Measurements from ENCODE around the gene TTC31. TPM values are rescaled to one million over a fixed set of nuclear protein-coding genes. Genes with fewer than 3 reads are reported as not detected.
A peak's percentile ranks its signal among the peaks of the same experiment; 100 is the strongest.

Gene TTC31
- total RNA-seq, 2 experiments from 2014 or later, result 38.3 to 40.0 TPM

DNA sequence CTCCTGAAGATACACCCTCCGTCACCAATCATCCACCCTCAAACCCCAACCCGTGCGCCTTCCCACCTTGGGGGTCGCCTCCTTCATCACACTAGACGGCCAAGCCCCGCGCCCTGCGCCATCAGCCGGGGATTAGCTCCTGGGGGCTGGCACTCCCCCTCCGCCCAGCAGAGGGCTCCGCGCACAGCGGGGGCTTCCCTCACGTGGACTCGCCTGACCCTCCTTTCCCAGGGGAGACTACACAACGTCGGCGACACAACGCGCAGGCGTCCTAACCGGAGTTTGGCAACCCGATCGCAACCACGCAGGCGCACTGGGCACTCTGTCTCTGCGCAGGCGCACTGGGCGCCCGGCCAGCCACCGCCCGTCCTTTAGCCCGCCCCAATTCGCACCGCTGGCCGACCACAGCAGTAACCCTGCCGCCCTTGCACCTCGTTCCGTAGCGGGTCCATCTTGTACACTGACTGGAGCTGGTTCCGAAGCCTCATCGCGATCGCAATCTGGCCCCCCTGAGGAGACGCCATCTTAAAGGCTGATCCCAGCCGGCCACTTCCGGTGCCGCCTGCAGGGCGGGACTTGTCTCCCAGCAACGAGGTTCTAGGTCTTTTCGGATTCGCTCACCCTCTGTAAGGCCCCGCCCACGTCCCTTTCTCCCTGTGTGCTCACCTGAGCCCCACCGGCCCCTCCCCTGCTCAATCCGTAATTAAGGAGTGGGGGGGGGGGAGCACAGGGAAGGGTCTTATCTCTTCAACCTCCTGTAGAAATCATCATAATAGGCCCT lies 24.5 kb downstream of the TTC31 start, which contains the start of gene PCGF1:
PCGF1 (minus strand) TSS at position 551 of the 781 bp plus-strand sequence; CDS start at position 524, 27 bp downstream.
- ChIA-PET CTCF (interaction anchor here (0.7 to 5.1 kb wide), 11 partner anchors 9 to 80 kb away, joined by 3 to 43 read pairs (median 4); partner anchors contain the start of genes AUP1 and HTRA2), POLR2A (interaction anchor here (0.9 to 3.3 kb wide), 7 partner anchors 8 to 82 kb away, joined by 3 to 17 read pairs (median 4); partner anchors contain the start of genes AUP1, HTRA2, TLX2 and WBP1)
- Mint-ChIP-seq H3K4me1 (ENCODE audit: low read depth) (peaks cover 55% of the 10 kb centered on the region), H3K9me3 (ENCODE audit: insufficient read depth) (no peaks in the 10 kb centered on the region), H3K4me3 (peak within 1 kb of the TSS; percentile 100), H3K27me3 (ENCODE audit: low read depth) (peaks cover 35% of the 10 kb centered on the region), H3K27ac (peak within 1 kb of the TSS; percentile 100), H3K36me3 (ENCODE audit: low read depth) (peaks cover 41% of the 10 kb centered on the region)
- ATAC-seq, result peak; percentile 90
- peak; percentile 99 for DNase-seq

DNA sequence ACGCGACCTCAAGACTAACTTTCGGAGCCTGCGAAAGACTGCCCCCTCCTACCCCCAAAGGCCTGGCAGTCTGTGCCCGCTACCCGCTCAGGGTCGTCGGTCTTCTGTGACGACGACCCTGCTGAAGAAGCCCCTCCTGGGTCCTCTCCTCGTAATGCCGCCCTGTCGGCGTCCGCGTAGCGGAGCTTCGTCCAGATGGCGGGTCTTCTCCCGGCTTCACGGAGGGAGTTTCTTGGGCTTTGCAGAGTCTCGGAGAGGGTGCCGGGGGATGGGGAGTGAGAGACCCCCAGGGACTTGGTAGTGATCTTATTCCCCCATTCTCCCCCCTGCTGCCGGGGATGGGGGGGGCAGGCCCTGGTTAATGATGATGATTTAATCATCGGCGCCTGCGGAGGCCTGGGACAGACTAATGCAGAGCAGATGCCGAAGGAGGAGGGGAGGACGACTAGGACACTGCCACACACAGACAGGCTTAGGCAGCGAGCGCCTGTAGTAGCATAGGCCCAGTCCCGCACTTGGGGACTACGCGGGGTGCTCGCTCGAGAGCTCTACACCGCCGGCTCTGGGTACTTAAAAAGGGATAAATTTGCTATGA lies 25.1 kb downstream of the TTC31 start:
- DNase-seq (no peak), ATAC-seq (no peak)
- ChIA-PET CTCF (interaction anchor here (0.8 to 5.1 kb wide), 9 partner anchors 9 to 79 kb away, joined by 3 to 43 read pairs (median 5); partner anchors contain the start of genes AUP1 and HTRA2), POLR2A (interaction anchor here (1.1 to 3.3 kb wide), 4 partner anchors 18 to 77 kb away, joined by 3 to 17 read pairs (median 4); partner anchors contain the start of genes AUP1, DQX1 and HTRA2)
- H3K36me3 Mint-ChIP-seq (ENCODE audit: low read depth), result peaks cover 38% of the 10 kb centered on the region
- H3K27ac Mint-ChIP-seq, result peak overlapping the region; percentile 100
- peak overlapping the region; percentile 100 for H3K4me3 Mint-ChIP-seq
- H3K4me1 Mint-ChIP-seq (ENCODE audit: low read depth), result peaks cover 52% of the 10 kb centered on the region
- peaks cover 36% of the 10 kb centered on the region for H3K27me3 Mint-ChIP-seq (ENCODE audit: low read depth)
- H3K9me3 Mint-ChIP-seq (ENCODE audit: insufficient read depth), result no peaks in the 10 kb centered on the region

DNA sequence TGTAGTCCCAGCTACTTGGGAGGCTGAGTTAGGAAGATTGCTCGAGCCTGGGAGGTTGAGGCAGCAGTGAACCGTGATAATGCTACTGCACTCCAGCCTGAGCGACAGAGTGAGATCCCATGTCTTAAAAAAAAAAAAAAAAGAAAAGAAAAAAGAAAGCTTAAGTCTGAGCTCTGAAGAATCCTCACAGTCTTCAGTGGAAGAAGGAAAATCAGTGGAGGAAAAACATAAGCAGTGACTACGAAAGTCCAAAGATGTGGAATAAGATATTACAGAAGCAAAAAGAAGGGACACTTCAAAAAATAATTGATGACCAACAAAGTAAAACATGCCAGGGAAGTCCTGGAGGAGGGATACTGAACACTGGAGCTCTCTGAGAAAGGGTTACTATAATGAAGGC lies 27.4 kb downstream of the TTC31 start:
- peaks cover 23% of the 10 kb centered on the region for H3K36me3 Mint-ChIP-seq (ENCODE audit: low read depth)
- DNase-seq (no peak), ATAC-seq (no peak)
- H3K4me3 Mint-ChIP-seq, result no peak overlapping the region
- ChIA-PET CTCF (interaction anchor here (1.2 to 5.1 kb wide), 5 partner anchors 12 to 77 kb away, joined by 4 to 43 read pairs (median 4); partner anchors contain the start of genes AUP1, CCDC142, HTRA2 and TTC31), POLR2A (interaction anchor here (1.2 to 1.5 kb wide), 4 partner anchors 9 to 29 kb away, joined by 3 to 6 read pairs (median 4); partner anchors contain the start of genes AUP1, HTRA2 and LBX2)
- H3K4me1 Mint-ChIP-seq (ENCODE audit: low read depth), result peaks cover 43% of the 10 kb centered on the region
- peaks cover 48% of the 10 kb centered on the region for H3K27me3 Mint-ChIP-seq (ENCODE audit: low read depth)
- no peak overlapping the region for H3K27ac Mint-ChIP-seq
- H3K9me3 Mint-ChIP-seq (ENCODE audit: insufficient read depth), result no peaks in the 10 kb centered on the region

DNA sequence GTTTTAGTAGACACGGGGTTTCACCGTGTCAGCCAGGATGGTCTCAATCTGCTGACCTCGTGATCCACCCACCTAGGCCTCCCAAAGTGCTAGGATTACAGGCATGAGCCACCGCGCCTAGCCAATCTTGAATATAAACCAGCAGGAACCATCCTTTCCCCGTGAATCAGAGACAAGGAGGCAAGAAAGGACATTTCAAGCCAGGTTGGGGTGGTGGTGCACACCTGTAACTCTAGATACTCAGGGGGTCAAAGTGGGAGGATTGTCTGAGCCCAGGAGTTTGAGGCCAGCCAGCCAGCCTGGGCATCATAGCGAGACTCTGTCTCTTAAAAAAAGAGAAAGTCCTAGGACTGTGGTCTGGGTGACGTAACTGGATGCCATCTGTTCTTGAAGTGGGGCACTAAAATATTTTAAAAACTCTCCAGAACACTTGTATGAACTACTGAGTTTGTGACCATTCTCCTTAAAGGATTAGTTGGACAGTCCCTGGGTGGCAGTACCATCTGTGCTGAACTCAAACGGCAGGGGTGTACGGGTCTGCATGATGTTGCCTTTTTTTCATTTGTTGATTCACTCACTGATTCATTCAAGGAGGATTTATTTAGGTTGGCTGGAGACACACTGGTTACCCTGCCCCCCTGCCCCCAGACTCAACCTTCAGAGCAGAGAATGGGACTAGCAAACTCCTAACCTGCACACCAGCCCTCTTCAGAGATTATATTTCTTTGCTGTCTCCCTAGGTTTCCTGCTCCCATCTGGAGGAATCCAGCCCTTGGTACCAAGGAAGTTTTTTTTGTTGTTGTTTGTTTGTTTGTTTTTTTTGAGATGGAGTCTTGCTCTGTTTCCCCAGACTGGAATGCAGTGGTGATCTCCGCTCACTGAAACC lies 28.5 kb downstream of the TTC31 start:
- H3K4me3 Mint-ChIP-seq, result no peak overlapping the region
- ATAC-seq (no peak), DNase-seq (no peak)
- H3K9me3 Mint-ChIP-seq (ENCODE audit: insufficient read depth), result no peaks in the 10 kb centered on the region
- peaks cover 40% of the 10 kb centered on the region for H3K4me1 Mint-ChIP-seq (ENCODE audit: low read depth)
- H3K36me3 Mint-ChIP-seq (ENCODE audit: low read depth), result peaks cover 17% of the 10 kb centered on the region
- CTCF ChIA-PET, result interaction anchor here (1.2 to 5.1 kb wide), 4 partner anchors 11 to 77 kb away, joined by 4 to 43 read pairs (median 4); no protein-coding TSS in a partner anchor
- POLR2A ChIA-PET, result interaction anchor here (1.5 kb wide), 1 partner anchor 18 kb away, joined by 6 read pairs; the partner anchor contains the start of genes AUP1 and HTRA2
- H3K27ac Mint-ChIP-seq, result no peak overlapping the region
- H3K27me3 Mint-ChIP-seq (ENCODE audit: low read depth), result peaks cover 55% of the 10 kb centered on the region

DNA sequence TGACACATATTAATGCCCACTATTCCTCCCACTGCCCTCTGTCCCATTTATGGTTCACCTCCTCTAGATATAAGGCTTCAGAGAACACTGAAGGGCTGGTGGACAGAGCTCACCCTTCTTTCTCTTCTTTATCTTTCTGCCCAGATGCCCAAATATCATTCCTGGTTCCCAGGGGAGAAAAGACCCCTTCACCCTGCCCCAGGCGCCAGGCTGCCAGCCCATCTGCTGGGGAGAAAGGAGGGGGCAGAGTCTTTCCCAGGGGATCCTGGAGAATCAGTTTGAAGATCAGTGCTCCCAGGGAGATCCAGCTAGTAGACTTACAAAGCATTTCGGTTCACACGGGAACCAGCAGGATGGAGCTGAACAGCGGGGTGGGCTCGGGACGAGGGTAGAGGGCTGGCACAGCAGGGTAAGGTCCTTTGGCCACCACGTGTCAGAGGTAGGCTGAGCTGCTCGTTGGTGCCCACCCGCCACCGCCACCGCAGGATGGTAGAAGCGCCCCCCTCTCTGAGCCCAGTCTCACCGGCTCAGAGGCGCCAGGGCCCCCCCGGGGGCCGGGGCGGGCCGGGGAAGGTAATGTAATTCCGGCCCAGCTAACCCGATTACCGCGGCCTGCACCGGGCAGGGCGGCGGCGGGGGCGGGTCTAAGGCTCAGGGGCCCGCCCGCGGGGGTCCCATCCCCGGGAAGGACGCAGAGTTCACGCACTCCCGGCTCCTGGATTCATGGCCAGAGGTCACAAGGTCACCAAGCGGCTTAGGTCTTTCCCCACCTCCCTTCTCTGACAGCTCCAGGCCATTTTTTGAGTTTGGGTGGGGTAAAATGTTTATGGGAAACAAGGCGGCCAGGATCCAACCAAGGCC lies 30.1 kb downstream of the TTC31 start:
- ChIA-PET POLR2A (interaction anchor here (1.0 to 1.7 kb wide), 2 partner anchors 17 to 32 kb away, joined by 4 read pairs; partner anchors contain the start of genes AUP1 and HTRA2), CTCF (interaction anchor here (0.7 to 1.7 kb wide), 4 partner anchors 10 to 75 kb away, joined by 3 to 5 read pairs (median 4); no protein-coding TSS in a partner anchor)
- no peak overlapping the region for H3K27ac Mint-ChIP-seq
- no peak overlapping the region for H3K4me3 Mint-ChIP-seq
- peaks cover 69% of the 10 kb centered on the region for H3K27me3 Mint-ChIP-seq (ENCODE audit: low read depth)
- H3K9me3 Mint-ChIP-seq (ENCODE audit: insufficient read depth), result no peaks in the 10 kb centered on the region
- H3K36me3 Mint-ChIP-seq (ENCODE audit: low read depth), result peaks cover 6% of the 10 kb centered on the region
- H3K4me1 Mint-ChIP-seq (ENCODE audit: low read depth), result peaks cover 35% of the 10 kb centered on the region
- DNase-seq, result no peak
- no peak for ATAC-seq

DNA sequence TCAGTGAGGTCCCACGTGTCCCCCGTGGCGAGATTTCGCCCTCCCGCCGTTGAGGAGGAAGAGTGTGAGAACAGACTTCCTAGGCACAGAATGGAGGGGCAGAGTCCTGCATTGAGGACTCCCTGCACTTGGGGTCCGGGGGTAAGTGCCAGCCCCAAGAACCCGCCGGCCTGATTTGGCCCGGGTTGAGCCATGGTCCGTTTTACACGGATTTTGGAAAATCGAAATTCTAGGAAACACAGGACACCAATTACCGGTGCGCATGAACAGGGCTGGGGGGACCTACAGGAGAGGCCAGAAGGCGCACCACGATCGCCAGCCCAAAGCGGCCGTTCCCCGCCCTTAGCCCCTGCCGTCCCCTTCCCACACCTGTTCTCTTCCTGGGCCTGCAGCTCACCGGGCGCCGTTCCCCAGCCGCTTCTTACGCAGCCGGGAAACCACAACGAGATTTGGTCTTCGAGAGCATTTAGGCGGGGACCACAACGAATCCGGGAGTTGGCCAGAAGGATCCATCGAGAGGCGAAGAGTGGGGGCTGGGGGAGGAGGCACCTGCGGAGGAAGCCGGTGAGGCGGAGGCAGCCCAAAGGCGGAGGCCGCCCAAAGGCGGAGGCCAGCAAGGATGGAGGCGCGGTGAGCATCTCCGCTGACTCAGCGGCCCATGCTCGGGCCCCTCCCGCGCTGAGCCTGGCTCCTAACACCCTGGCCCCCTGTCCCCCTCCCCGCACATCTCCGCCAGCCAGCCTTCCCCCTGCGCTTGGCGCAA lies 30.9 kb downstream of the TTC31 start:
- Mint-ChIP-seq H3K9me3 (ENCODE audit: insufficient read depth) (no peaks in the 10 kb centered on the region), H3K27me3 (ENCODE audit: low read depth) (peaks cover 71% of the 10 kb centered on the region), H3K4me1 (ENCODE audit: low read depth) (peaks cover 28% of the 10 kb centered on the region), H3K36me3 (ENCODE audit: low read depth) (peaks cover 6% of the 10 kb centered on the region), H3K4me3 (peak overlapping the region; percentile 46), H3K27ac (no peak overlapping the region)
- peak; percentile 38 for DNase-seq
- peak; percentile 16 for ATAC-seq
- POLR2A ChIA-PET, result interaction anchor here (1.0 to 2.1 kb wide), 3 partner anchors 7 to 66 kb away, joined by 3 to 6 read pairs (median 4); partner anchors contain the start of genes AUP1, HTRA2 and PCGF1
- CTCF ChIA-PET, result interaction anchor here (1.7 kb wide), 1 partner anchor 10 kb away, joined by 5 read pairs; no protein-coding TSS in a partner anchor

DNA sequence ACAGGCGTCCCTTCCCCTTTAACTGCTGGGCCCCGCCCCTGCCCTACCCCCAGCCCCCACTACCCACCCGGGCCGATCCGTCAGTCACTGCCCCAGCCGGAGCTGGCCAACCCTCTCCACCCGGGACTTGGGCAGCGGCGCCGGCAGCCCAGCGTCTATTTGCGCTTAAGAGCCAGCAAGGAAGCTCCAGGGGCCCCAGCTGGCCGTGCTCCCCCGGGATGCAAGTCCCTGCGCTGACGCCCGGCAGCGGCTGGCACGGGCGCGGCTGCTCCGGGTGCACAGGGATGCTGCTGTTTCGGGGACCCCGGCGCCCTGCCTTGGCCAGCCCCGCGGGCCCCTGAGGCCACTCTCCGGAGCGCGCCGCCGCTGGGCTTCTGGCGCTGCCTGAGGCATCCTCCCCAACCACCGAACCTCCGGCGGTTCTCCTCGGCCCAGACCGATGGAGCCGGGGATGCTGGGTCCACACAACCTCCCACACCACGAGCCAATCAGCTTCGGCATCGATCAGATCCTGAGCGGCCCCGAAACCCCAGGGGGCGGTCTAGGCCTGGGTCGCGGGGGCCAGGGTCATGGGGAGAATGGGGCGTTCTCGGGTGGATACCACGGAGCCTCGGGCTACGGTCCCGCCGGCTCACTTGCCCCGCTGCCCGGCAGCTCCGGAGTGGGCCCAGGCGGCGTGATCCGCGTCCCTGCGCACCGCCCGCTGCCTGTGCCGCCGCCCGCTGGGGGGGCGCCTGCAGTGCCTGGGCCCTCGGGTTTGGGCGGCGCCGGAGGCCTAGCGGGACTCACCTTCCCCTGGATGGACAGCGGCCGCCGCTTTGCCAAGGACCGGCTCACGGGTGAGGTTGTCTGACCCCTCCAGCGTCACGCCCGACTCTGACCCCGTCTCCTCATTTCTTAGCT lies 31.7 kb downstream of the TTC31 start, which contains the start of gene TLX2:
TLX2 (plus strand) TSS at position 83 of the 903 bp plus-strand sequence; CDS start at position 440, 357 bp downstream.
- POLR2A ChIA-PET, result interaction anchor here (0.7 to 2.1 kb wide), 4 partner anchors 8 to 65 kb away, joined by 3 to 6 read pairs (median 4); partner anchors contain the start of genes DQX1 and PCGF1

DNA sequence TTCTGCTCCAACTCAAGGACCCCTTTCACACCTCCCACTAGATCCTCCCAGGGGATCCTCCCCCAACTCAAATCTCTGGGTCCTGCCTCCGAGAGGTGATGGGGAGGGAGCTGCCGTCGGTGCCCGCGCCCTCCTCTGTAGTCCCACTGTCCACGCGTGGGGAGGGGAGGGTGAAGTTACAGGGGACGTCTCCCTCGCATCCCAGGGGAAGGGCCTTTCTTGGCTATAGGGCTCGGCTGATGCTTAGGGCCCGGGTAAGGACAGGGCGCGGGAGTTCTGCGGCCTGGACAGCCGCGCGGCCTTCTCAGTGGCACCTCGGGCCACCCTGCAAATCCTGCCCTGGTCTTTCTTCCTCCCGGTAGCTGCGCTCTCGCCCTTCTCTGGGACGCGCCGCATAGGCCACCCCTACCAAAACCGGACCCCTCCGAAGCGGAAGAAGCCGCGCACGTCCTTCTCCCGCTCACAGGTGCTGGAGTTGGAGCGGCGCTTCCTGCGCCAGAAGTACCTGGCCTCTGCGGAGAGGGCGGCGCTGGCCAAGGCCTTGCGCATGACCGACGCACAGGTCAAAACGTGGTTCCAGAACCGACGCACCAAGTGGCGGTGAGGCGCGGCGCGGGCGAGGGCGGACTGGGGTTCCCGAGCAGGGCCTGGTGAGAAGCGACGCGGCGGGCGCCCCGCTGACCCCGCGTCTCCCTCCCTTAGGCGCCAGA lies 32.5 kb downstream of the TTC31 start:
- DNase-seq (no peak), ATAC-seq (peak; percentile 18)
- POLR2A ChIA-PET, result interaction anchor here (0.7 to 2.1 kb wide), 4 partner anchors 9 to 12 kb away, joined by 3 to 6 read pairs (median 4); partner anchors contain the start of genes DQX1 and PCGF1
- Mint-ChIP-seq H3K4me3 (peak overlapping the region; percentile 70), H3K27me3 (ENCODE audit: low read depth) (peaks cover 79% of the 10 kb centered on the region), H3K4me1 (ENCODE audit: low read depth) (peaks cover 28% of the 10 kb centered on the region), H3K27ac (no peak overlapping the region), H3K36me3 (ENCODE audit: low read depth) (peaks cover 6% of the 10 kb centered on the region), H3K9me3 (ENCODE audit: insufficient read depth) (no peaks in the 10 kb centered on the region)
- CTCF ChIA-PET, result interaction anchor here (1.9 kb wide), 1 partner anchor 11 kb away, joined by 7 read pairs; the partner anchor contains the start of gene DQX1

More for the DNA sequence above, 31.7 kb downstream of the TTC31 start, which contains the start of gene TLX2:
- H3K4me3 Mint-ChIP-seq, result peak within 1 kb of the TSS; percentile 70
- H3K36me3 Mint-ChIP-seq (ENCODE audit: low read depth), result peaks cover 6% of the 10 kb centered on the region
- no peaks in the 10 kb centered on the region for H3K9me3 Mint-ChIP-seq (ENCODE audit: insufficient read depth)
- ATAC-seq, result peak; percentile 28
- CTCF ChIA-PET, result no interaction called here
- peaks cover 28% of the 10 kb centered on the region for H3K4me1 Mint-ChIP-seq (ENCODE audit: low read depth)
- DNase-seq, result no peak
- H3K27me3 Mint-ChIP-seq (ENCODE audit: low read depth), result peaks cover 76% of the 10 kb centered on the region
- H3K27ac Mint-ChIP-seq, result no peak within 1 kb of the TSS

Data from activated CD8-positive, alpha-beta T cell treated with anti-CD3 and anti-CD28 coated beads, Interleukin-2, amount 10 ng/mL, durations not matched to agents 7 days and 5 days (primary cell).